ENCODE data around the gene RANBP17. TPM values are rescaled to one million over a fixed set of nuclear protein-coding genes. Genes with fewer than 3 reads are reported as not detected.
"Not testable (repeated sequence)": the region's sequence is repeated elsewhere in the genome, so short reads cannot be mapped to it uniquely, and the experiment has no call there.

RANBP17 gene
- total RNA-seq, result not detected

DNA sequence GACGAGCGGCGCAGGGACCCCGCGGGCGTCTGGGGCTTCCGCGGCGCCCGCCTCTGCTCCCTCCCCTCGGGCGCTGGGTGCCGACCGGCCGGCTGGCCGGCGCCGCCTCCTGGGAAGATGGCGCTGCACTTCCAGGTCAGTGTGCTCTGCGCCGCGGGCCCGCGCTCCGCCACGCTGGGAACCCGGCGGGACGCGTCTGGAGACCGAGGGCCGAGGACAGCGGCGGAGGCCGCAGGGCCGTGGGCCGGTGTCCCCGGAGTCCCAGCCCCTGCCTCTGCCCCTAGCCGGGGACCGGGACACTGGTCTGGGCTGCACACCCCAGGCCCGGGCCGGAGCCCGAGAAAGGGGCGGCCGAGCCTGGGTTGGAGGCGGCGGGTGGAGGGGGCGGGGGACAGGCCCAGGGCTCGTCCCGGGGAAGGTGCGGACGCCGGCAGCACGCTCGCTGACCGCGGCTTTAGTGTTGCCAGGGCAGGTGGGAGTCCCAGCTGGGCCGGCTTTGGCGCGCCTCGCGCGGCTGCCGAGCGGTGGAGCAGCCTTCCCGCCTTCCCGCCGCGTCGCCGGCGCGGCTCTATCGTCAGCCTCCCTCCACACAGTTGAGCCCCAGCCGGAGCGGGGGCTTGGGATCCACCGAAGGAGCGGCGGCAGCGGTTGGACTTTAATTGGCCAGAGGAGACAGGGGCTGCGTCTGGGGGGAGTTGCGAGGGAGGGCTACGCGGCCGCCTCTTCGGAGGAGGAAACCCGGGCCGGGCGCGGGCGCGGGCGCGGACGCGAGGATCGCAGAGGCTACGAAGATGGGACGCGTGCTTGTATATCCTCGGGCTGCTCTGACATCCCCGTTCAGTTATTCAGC, at the start of gene RANBP17:
Gene RANBP17, plus strand, starts transcription at position 102 of the 850 bp plus-strand sequence.
- H3K36me3 Mint-ChIP-seq (ENCODE audit: insufficient read depth in 2 of 2), result peaks cover 14 to 15% of the 10 kb centered on the region in 2 donors
- peaks cover 15 to 17% of the 10 kb centered on the region in 2 donors for H3K9me3 Mint-ChIP-seq
- H3K27ac Mint-ChIP-seq, result no peak within 1 kb of the TSS
- peaks cover 5% of the 10 kb centered on the region for H3K4me1 Mint-ChIP-seq (ENCODE audit: low read depth)
- H3K27me3 Mint-ChIP-seq (ENCODE audit: low read depth), result peaks cover 38% of the 10 kb centered on the region
- peak in 1 of 2 donors; percentile 40 for ATAC-seq (replicated peaks in 1 of 2)
- peak within 1 kb of the TSS; percentile 21 to 53 for H3K4me3 Mint-ChIP-seq
- DNase-seq, result no peak

DNA sequence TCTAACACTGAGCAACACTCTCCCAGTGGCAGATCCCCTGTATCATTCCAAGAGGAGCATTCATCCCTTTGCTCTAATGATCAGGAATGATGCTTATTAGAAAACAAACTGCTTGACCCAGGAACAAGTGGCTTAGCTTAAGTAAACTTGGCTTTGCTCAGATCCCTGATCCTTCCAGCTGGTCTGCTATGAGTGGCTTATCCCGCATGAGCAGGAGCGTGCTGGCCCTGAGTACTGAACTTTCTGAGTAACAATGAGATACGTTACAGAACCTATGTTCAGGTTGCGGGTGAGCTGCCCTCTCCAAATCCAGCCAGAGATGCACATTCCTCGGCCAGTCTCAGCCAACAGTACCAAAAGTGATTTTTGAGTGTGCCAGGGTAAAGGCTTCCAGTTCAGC, 48.6 kb upstream of the RANBP17 start:
- DNase-seq (no peak), ATAC-seq (replicated peaks in 1 of 2) (no peak)
- H3K27me3 Mint-ChIP-seq (ENCODE audit: low read depth), result no peaks in the 10 kb centered on the region
- no peaks in the 10 kb centered on the region for H3K36me3 Mint-ChIP-seq (ENCODE audit: insufficient read depth in 2 of 2)
- H3K27ac Mint-ChIP-seq, result no peak overlapping the region
- H3K4me1 Mint-ChIP-seq (ENCODE audit: low read depth), result no peaks in the 10 kb centered on the region
- H3K9me3 Mint-ChIP-seq, result no peaks in the 10 kb centered on the region
- H3K4me3 Mint-ChIP-seq, result no peak overlapping the region

- ATAC-seq (replicated peaks in 1 of 2) (no peak), DNase-seq (no peak)
- Mint-ChIP-seq H3K27ac (no peak overlapping the region), H3K27me3 (ENCODE audit: low read depth) (no peaks in the 10 kb centered on the region), H3K4me1 (ENCODE audit: low read depth) (no peaks in the 10 kb centered on the region), H3K4me3 (no peak overlapping the region), H3K36me3 (ENCODE audit: insufficient read depth in 2 of 2) (no peaks in the 10 kb centered on the region), H3K9me3 (no peaks in the 10 kb centered on the region)
Observed at GRCh38 chr5:170817195-170817594, 44.6 kb upstream of the RANBP17 start.

DNA sequence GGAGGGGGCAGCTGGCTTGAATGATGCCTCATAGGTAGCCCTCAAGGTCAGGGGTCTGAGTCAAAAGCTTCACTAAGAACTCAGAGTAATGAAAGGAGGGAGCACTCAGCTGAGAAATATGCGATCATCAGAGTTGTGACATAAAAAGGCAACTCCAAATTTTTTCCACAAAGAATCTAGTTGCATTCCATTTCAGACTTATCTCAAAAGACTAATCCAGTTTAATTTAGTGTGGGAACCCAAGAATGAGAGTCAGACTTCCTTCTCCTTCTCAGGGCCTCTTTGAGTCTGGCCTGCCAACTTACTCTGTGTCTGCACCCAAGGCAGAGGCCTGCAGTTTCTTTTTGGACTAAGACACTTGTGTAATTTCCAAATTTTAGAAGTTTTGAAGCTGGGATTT, 43.6 kb upstream of the RANBP17 start:
- no peak for ATAC-seq (replicated peaks in 1 of 2)
- H3K9me3 Mint-ChIP-seq, result no peaks in the 10 kb centered on the region
- H3K27ac Mint-ChIP-seq, result no peak overlapping the region
- no peak for DNase-seq
- no peak overlapping the region for H3K4me3 Mint-ChIP-seq
- no peaks in the 10 kb centered on the region for H3K27me3 Mint-ChIP-seq (ENCODE audit: low read depth)
- H3K36me3 Mint-ChIP-seq (ENCODE audit: insufficient read depth in 2 of 2), result no peaks in the 10 kb centered on the region
- no peaks in the 10 kb centered on the region for H3K4me1 Mint-ChIP-seq (ENCODE audit: low read depth)

DNA sequence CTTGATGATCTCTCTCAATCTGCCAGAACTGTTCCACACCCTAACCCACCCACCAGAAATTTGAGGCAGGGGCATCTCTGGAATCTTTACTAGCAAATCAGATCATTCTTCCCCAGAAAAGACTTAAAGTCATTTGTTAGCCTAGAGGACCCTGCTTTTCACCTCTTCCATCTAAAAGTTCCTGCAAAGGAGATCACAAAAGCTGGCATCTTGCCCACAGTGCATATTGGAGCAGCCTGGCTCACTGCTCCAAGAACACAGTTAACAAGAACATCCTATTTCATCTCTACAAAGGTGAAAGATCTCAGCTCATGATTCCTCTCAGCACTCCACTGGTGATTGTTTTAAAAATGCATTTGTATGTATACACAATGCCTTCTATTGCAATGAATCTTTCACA, 42.0 kb upstream of the RANBP17 start:
- Mint-ChIP-seq H3K27ac (no peak overlapping the region), H3K9me3 (no peaks in the 10 kb centered on the region), H3K27me3 (ENCODE audit: low read depth) (no peaks in the 10 kb centered on the region), H3K4me3 (no peak overlapping the region), H3K4me1 (ENCODE audit: low read depth) (no peaks in the 10 kb centered on the region), H3K36me3 (ENCODE audit: insufficient read depth in 2 of 2) (no peaks in the 10 kb centered on the region)
- DNase-seq (no peak), ATAC-seq (replicated peaks in 1 of 2) (no peak)

DNA sequence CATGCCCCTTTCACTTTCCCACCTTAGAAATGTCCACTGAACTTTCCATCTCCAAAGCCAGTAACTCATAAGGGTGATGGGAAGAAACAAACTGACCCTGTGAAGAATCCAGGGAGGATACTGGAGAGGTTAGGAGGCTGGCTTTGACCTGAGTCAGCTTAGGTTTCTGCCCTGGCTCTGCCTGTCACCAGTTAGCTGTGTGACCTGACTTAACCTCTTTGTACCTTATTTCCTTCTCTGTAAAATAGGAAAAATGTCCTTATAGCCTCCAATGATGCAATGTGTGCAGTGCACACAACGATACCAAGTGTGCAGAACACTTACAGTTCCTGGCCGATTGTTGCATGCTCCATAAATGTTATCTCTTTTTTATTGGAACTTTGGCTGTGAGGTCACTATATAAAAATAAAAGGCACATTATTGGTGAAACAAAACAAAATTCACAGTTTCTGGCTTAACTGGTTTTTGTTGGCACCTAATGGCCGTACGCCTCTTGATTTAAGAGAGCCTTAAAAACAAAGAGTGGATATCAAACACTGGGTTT, 40.5 kb upstream of the RANBP17 start:
- no peak for ATAC-seq (replicated peaks in 1 of 2)
- H3K27me3 Mint-ChIP-seq (ENCODE audit: low read depth), result no peaks in the 10 kb centered on the region
- no peak overlapping the region for H3K4me3 Mint-ChIP-seq
- H3K36me3 Mint-ChIP-seq (ENCODE audit: insufficient read depth in 2 of 2), result no peaks in the 10 kb centered on the region
- H3K27ac Mint-ChIP-seq, result no peak overlapping the region
- no peak for DNase-seq
- no peaks in the 10 kb centered on the region for H3K9me3 Mint-ChIP-seq
- H3K4me1 Mint-ChIP-seq (ENCODE audit: low read depth), result no peaks in the 10 kb centered on the region

GRCh38 chr5:170826117-170826516, 35.7 kb upstream of the RANBP17 start:
- no peak for DNase-seq
- no peak overlapping the region for H3K27ac Mint-ChIP-seq
- no peak for ATAC-seq (replicated peaks in 1 of 2)
- no peaks in the 10 kb centered on the region for H3K9me3 Mint-ChIP-seq
- H3K4me3 Mint-ChIP-seq, result no peak overlapping the region
- H3K27me3 Mint-ChIP-seq (ENCODE audit: low read depth), result no peaks in the 10 kb centered on the region
- H3K4me1 Mint-ChIP-seq (ENCODE audit: low read depth), result no peaks in the 10 kb centered on the region
- H3K36me3 Mint-ChIP-seq (ENCODE audit: insufficient read depth in 2 of 2), result no peaks in the 10 kb centered on the region

GRCh38 chr5:170832241-170832640, 29.6 kb upstream of the RANBP17 start:
- DNase-seq, result no peak
- Mint-ChIP-seq H3K4me1 (ENCODE audit: low read depth) (no peaks in the 10 kb centered on the region), H3K4me3 (no peak overlapping the region), H3K27me3 (ENCODE audit: low read depth) (no peaks in the 10 kb centered on the region), H3K27ac (no peak overlapping the region), H3K36me3 (ENCODE audit: insufficient read depth in 2 of 2) (no peaks in the 10 kb centered on the region), H3K9me3 (peaks cover 5 to 7% of the 10 kb centered on the region in 2 donors)
- ATAC-seq (replicated peaks in 1 of 2), result no peak

DNA sequence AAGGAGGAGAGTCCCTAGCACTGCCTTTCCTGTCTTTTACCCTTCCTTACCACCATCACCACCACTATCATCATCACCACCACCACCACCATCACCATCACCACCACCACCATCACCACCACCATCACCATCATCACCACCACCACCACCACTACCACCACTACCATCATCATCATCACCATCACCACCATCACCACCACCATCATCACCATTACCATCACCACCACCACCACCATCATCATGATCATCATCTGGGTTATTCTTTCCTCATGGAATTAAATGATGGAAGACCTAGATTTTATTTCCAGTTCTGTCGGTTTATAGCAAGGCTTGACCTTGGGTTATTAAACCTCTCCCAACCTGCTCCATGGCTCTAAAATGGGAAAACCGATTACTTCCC, 27.8 kb upstream of the RANBP17 start:
- not testable (repeated sequence) for DNase-seq; H3K27ac Mint-ChIP-seq; H3K9me3 Mint-ChIP-seq; ATAC-seq (replicated peaks in 1 of 2); H3K27me3 Mint-ChIP-seq (ENCODE audit: low read depth); H3K36me3 Mint-ChIP-seq (ENCODE audit: insufficient read depth in 2 of 2); H3K4me3 Mint-ChIP-seq; H3K4me1 Mint-ChIP-seq (ENCODE audit: low read depth)

DNA sequence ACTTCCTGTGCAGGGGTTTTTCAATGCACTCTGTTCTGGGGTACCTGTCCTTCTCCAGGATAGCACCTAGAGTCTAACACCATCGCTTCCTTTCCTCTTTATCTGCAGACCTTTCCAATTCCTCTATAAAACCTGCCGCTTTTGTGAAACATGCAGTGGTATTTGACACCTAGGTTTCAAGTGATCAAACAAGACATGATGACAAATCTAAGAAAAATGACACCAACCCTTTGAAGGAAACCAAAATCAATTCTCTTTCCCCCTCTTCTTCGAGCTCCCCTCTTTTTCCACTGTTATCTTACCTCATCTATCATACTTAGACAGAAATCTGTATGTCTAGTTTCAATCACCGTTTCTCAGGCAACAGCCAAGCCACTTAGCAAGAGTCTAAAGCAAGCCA, 25.6 kb upstream of the RANBP17 start:
- no peaks in the 10 kb centered on the region for H3K4me1 Mint-ChIP-seq (ENCODE audit: low read depth)
- H3K36me3 Mint-ChIP-seq (ENCODE audit: insufficient read depth in 2 of 2), result no peaks in the 10 kb centered on the region
- H3K9me3 Mint-ChIP-seq, result peaks cover 5 to 7% of the 10 kb centered on the region in 2 donors
- no peaks in the 10 kb centered on the region for H3K27me3 Mint-ChIP-seq (ENCODE audit: low read depth)
- H3K4me3 Mint-ChIP-seq, result no peak overlapping the region
- ATAC-seq (replicated peaks in 1 of 2) (no peak), DNase-seq (no peak)
- H3K27ac Mint-ChIP-seq, result no peak overlapping the region

DNA sequence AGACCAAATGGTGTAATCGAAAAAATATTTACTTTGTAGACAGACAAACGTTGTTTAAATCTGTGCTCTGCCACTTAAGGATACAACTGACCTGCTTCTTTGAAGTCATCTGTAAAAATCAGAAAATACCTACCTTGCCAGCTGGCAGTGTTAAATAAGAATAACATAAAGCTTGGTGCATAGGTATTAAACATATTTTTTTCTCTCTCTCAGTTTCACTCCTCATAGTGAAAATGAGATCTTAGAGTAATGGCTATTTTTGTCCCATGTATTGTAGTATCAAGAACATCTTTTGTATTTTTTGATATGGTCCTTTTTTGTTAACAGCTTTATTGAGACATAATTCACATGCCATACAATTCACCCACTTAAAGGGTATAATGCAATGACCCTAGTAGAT, 17.9 kb upstream of the RANBP17 start:
- H3K36me3 Mint-ChIP-seq (ENCODE audit: insufficient read depth in 2 of 2), result no peaks in the 10 kb centered on the region
- no peaks in the 10 kb centered on the region for H3K4me1 Mint-ChIP-seq (ENCODE audit: low read depth)
- DNase-seq (no peak), ATAC-seq (replicated peaks in 1 of 2) (no peak)
- H3K27me3 Mint-ChIP-seq (ENCODE audit: low read depth), result no peaks in the 10 kb centered on the region
- peaks cover 2% of the 10 kb centered on the region in 2 donors for H3K9me3 Mint-ChIP-seq
- no peak overlapping the region for H3K4me3 Mint-ChIP-seq
- no peak overlapping the region for H3K27ac Mint-ChIP-seq

DNA sequence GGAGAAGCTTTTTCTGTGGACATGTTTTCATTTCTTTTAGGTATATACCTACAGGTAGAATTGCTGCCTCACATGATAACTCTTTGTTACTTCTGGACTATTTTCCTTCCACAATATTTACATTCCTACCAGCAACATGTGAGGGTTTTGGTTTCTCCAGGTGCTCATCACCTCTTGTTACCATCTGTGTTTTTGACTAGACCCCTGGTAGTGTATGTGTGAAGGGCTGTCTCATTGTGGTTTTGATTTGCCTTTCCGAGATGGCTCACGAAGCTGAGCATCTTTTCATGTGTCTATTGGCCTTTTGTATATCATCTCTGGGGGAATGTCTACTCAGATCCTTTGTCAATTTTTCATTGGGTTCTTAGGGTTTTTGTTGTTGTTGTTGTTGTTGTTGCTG, 17.2 kb upstream of the RANBP17 start:
- no peak for ATAC-seq (replicated peaks in 1 of 2)
- peaks cover 2% of the 10 kb centered on the region in 2 donors for H3K9me3 Mint-ChIP-seq
- no peaks in the 10 kb centered on the region for H3K4me1 Mint-ChIP-seq (ENCODE audit: low read depth)
- no peaks in the 10 kb centered on the region for H3K27me3 Mint-ChIP-seq (ENCODE audit: low read depth)
- H3K36me3 Mint-ChIP-seq (ENCODE audit: insufficient read depth in 2 of 2), result no peaks in the 10 kb centered on the region
- no peak overlapping the region for H3K4me3 Mint-ChIP-seq
- H3K27ac Mint-ChIP-seq, result no peak overlapping the region
- no peak for DNase-seq

DNA sequence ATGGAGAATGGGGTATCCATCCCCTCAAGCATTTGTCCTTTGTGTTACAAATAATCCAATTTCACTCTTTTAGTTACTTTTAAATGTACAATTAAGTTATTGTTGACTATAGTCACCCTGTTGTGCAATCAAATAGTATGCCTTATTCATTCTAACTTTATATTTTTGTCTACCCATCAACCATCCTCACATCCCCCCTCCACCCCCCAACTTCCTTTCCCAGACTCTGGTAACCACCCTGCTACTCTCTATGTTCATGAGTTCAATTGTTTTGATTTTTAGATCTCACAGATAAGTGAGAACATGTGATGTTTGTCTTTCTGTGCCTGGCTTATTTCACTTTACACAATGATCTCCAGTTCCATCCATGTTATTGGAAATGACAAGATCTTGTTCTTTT, 15.4 kb upstream of the RANBP17 start:
- no peak for ATAC-seq (replicated peaks in 1 of 2)
- H3K27ac Mint-ChIP-seq, result no peak overlapping the region
- peaks cover 2% of the 10 kb centered on the region in 2 donors for H3K9me3 Mint-ChIP-seq
- no peaks in the 10 kb centered on the region for H3K4me1 Mint-ChIP-seq (ENCODE audit: low read depth)
- H3K36me3 Mint-ChIP-seq (ENCODE audit: insufficient read depth in 2 of 2), result no peaks in the 10 kb centered on the region
- H3K27me3 Mint-ChIP-seq (ENCODE audit: low read depth), result no peaks in the 10 kb centered on the region
- no peak for DNase-seq
- H3K4me3 Mint-ChIP-seq, result no peak overlapping the region

DNA sequence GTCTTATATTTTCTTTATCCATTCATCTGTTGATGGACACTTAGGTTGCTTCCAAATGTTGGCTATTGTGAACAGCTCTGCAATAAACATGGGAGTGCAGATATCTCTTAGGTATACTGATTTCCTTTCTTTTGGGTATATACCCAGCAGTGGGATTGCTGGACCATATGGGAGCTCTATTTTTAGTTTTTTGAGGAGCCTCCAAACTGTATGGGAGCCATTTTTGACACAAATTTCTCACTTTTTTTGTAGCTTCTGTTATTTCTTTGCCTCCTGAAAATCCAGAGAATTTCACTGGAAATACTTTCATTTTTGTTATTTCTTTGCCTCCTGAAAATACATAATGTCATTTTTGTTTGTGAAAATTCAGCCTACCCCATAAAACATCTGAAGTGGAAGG, 15.0 kb upstream of the RANBP17 start:
- Mint-ChIP-seq H3K36me3 (ENCODE audit: insufficient read depth in 2 of 2) (no peaks in the 10 kb centered on the region), H3K9me3 (peaks cover 2% of the 10 kb centered on the region in 2 donors), H3K4me3 (no peak overlapping the region), H3K27me3 (ENCODE audit: low read depth) (no peaks in the 10 kb centered on the region), H3K27ac (no peak overlapping the region), H3K4me1 (ENCODE audit: low read depth) (no peaks in the 10 kb centered on the region)
- ATAC-seq (replicated peaks in 1 of 2) (no peak), DNase-seq (no peak)

Measured in activated T-cell treated with anti-CD3 and anti-CD28 coated beads, Interleukin-2, amount 50 U/mL, for 72 hours (primary cell).